Left lung (tissue), 10 donors: ENCODE measurements around the gene AHI1. TPM values are rescaled to one million over a fixed set of nuclear protein-coding genes. Genes with fewer than 3 reads are reported as not detected.
"Not testable (repeated sequence)": the region's sequence is repeated elsewhere in the genome, so short reads cannot be mapped to it uniquely, and the experiment has no call there.

ENCODE experiments used
- ATAC-seq: fragments of 200-7000 bp; cut with Tn5 transposase; one replicate; pipeline ENCODE4 v1.9.1; 2020; ENCODE audit warnings: moderate library complexity
- DNase-seq, 4 donors: peaks; one replicate each; pipeline ENCODE4 v3.0.0-alpha.2; 2013 to 2020
- H3K27ac ChIP-seq, 2 donors: fragments of 200-600 bp; sonication (generic) in 1 of 2; one replicate each; pipeline versions ENCODE4 v1.5.0 to v1.8.0; 2020 to 2021
- H3K27me3 ChIP-seq, 2 donors: fragments of 200-600 bp; sonication (generic) in 1 of 2; one replicate each; pipeline versions ENCODE4 v1.5.0 to v1.8.0; 2020 to 2021
- H3K36me3 ChIP-seq, 2 donors: fragments of 200-600 bp; sonication (generic) in 1 of 2; one replicate each; pipeline versions ENCODE4 v1.5.0 to v1.8.0; 2020 to 2021
- H3K4me1 ChIP-seq, 2 donors: fragments of 200-600 bp; one replicate each; pipeline ENCODE4 v1.8.0; 2021
- H3K4me3 ChIP-seq, 2 donors: fragments of 200-600 bp; sonication (generic) in 1 of 2; one replicate each; pipeline versions ENCODE4 v1.5.0 to v1.8.0; 2020 to 2021; ENCODE audit warnings: mild to moderate bottlenecking in 1 of 2
- H3K9me3 ChIP-seq, 2 donors: fragments of 200-600 bp; sonication (generic) in 1 of 2; one replicate each; pipeline versions ENCODE4 v1.5.0 to v1.8.0; 2020 to 2021
- CTCF ChIP-seq, 2 donors: fragments of 200-600 bp; sonication (generic) in 1 of 2; IDR thresholded peaks; one replicate each; pipeline versions ENCODE4 v1.5.0 to v1.8.0; 2021; ENCODE audit warnings: antibody characterized with exemption in 2 of 2
- intact Hi-C, 2 donors: fragments of 100-400 bp; cut with DNase I; formaldehyde crosslinking; loops; one replicate each; pipeline versions ENCODE4 v1.11.2 to v1.14.2; 2022
- polyA plus RNA-seq, 6 donors: library from polyadenylated mRNA; unstranded; fragments of 120-200 nt; gene quantifications; one replicate each; pipeline ENCODE4 v1.2.1, GENCODE V29; 2013; ENCODE audit not compliant: insufficient read length in 6 of 6
- total RNA-seq, 2 donors: library from RNA; stranded (reverse); fragmentation: NEBNext Ultra II Directional; extraction: Animal tissue kit (Norgen Biotek cat#: 25700); gene quantifications; one replicate each; pipeline ENCODE4 v1.2.1, GENCODE V29; 2021
- donor health status: DM: no; HTN: yes; CAD: no.
- donor health status: DM: no; HTN: no; CAD: no.

The AHI1 gene
- total and polyA plus RNA-seq, 8 donors: 23.7 to 65.0 (median 49.0) TPM

GRCh38 chr6:135254471-135254870 lies 243.1 kb downstream of the AHI1 start:
- Histone ChIP-seq H3K4me1 (peaks cover 4 to 7% of the 10 kb centered on the region in 2 donors), H3K27ac (no peak overlapping the region), H3K4me3 (no peak overlapping the region), H3K36me3 (no peaks in the 10 kb centered on the region), H3K9me3 (no peaks in the 10 kb centered on the region), H3K27me3 (no peaks in the 10 kb centered on the region)
- ATAC-seq (no peak), DNase-seq (no peak)
- TF ChIP-seq CTCF (IDR thresholded peaks at IDR 0.05): no peak
- intact Hi-C loops: no loop called here

DNA sequence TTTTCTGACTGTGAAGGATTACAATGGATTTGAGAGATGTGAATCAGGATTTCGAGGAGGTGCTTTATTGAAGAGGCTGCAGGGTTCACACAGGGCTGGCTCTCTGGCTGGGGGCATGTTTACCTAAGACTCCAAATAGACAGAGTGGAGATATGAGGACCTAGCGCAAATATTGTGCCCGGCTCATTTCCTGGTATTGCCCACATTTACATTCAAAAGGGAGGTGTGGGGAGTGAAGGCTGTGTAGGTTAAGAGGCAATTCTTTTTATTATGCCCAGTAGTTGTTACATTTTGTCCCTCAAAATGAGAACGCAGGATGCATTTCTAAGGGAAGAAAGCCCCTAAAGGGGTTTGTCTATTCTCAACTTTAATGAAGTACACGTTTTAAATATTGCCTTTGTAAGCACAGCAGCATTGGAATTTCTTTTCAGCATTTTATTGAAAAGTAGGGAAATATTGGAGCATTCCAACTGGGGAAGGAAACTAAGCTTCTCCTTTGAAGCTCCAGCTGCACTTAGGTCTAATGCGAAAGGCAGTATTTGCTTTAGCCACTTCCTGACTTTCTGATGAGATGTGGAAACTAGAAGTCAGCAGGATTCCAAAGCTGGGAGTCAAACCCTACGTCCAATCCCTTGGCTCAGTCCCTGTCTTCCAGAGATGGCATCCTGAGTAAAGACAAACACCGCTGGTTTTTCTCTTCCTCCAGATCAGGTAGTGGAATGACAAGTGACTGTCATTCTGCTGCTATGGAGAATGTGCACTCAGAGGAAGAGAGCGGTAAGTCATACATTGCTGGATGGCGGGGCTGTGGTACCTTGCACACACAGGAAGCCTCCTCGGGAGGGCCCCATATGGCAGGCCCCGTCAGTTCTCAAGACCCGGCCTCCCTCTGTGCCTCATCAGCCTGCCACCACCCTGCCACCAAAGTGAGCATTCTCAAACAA lies 245.8 kb downstream of the AHI1 start:
- ATAC-seq: peak; percentile 89
- intact Hi-C loops: no loop called here
- Histone ChIP-seq H3K4me1 (peaks cover 4 to 7% of the 10 kb centered on the region in 2 donors), H3K36me3 (no peaks in the 10 kb centered on the region), H3K27ac (peak overlapping the region in 1 of 2 donors; percentile 23), H3K27me3 (no peaks in the 10 kb centered on the region), H3K4me3 (no peak overlapping the region), H3K9me3 (no peaks in the 10 kb centered on the region)
- no peak for TF ChIP-seq CTCF (IDR thresholded peaks at IDR 0.05)
- DNase-seq: peak in 1 of 4 donors; percentile 43

DNA sequence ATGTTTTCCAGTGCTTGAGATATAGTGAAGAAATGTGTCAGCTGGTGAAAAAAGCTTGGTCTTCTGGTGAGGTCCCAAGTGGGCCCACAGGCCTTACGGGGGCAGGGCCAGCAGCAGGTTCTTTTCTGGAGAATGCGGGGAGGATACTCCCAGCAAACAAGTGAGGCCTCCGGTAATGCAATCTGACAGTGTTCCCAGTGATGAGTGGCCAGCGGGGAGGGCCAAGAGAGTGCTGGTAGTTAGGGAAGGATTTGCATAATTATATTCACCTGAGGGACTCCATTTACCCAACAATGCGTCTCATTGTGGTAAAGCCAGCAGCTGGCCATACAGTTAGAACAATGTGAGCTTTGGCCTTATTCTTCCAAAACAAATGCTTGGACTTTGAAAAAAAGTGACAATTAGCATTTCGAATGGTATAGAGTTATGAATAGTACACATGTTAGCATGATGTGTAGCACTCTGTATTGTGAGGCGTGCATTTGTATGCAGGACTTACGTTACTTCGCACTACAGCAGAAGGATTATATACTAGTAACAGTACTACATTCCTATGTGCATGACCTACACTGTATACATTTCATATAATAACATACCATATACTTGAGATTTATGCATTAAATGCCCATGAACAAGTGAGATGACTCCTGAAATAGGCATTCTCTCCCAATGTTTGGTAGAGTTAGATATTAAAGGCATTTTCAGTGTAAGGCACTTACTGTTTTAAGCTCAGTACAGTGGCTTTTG lies 246.6 kb downstream of the AHI1 start:
- no peak overlapping the region for H3K4me3 ChIP-seq
- H3K9me3 ChIP-seq: no peaks in the 10 kb centered on the region
- no peaks in the 10 kb centered on the region for H3K36me3 ChIP-seq
- H3K4me1 ChIP-seq: peaks cover 4 to 7% of the 10 kb centered on the region in 2 donors
- H3K27ac ChIP-seq: no peak overlapping the region
- intact Hi-C loops: no loop called here
- DNase-seq: no peak
- no peaks in the 10 kb centered on the region for H3K27me3 ChIP-seq
- peak; percentile 8 for ATAC-seq
- TF ChIP-seq CTCF (IDR thresholded peaks at IDR 0.05): no peak

DNA sequence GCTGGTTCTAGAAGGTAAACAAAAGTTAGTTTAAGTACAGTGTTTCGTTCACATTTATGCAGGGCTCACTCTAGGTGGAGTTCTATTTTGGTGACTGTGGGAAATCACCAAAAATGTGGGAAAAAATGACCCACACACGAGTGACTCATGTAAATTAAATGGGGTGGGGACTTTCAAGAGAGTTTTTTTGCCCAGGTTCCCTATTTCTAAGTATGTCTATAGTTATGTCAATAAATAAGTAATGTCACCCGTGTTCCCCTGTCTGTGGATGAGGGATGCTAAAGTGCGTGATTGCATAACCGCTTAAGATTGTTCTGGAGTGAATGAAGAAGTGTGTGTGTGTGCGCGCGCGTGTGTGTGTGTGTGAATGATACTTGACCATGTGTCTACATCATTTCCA lies 247.3 kb downstream of the AHI1 start:
- no peak for TF ChIP-seq CTCF (IDR thresholded peaks at IDR 0.05)
- no peaks in the 10 kb centered on the region for H3K36me3 ChIP-seq
- no peaks in the 10 kb centered on the region for H3K27me3 ChIP-seq
- intact Hi-C loops: no loop called here
- peaks cover 4 to 7% of the 10 kb centered on the region in 2 donors for H3K4me1 ChIP-seq
- H3K27ac ChIP-seq: no peak overlapping the region
- no peak overlapping the region for H3K4me3 ChIP-seq
- DNase-seq (no peak), ATAC-seq (peak; percentile 47)
- H3K9me3 ChIP-seq: no peaks in the 10 kb centered on the region

DNA sequence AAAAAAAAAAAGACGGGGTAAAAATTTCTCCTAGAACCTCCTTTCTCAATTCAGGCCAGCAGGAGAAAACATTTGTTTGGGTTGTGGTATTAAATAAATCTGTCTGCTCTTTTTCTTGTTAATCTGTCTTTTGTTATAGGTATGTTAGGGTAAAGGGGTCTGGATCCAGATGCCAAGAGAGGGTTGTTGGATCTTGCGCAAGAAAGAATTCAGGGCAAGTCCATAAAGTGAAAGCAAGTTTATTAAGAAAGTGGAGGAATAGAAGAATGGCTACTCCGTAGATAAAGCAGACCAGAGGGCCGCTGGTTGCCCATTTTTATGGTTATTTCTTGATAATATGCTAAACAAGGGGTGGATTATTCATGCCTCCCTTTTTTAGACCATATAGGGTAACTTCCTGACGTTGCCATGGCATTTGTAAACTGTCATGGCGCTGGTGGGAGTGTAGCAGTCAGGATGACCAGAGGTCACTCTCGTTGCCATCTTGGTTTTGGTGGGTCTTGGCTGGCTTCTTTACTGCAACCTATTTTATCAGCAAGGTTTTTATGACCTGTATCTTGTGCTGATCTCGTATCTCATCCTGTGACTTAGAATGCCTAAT lies 251.0 kb downstream of the AHI1 start:
- intact Hi-C loops, H3K4me1 ChIP-seq, H3K27me3 ChIP-seq, H3K9me3 ChIP-seq, DNase-seq, H3K36me3 ChIP-seq, H3K27ac ChIP-seq, H3K4me3 ChIP-seq, ATAC-seq: not testable (repeated sequence)
